B cell (primary cell): Measurements from ENCODE around the gene KRTCAP2. TPM values are rescaled to one million over a fixed set of nuclear protein-coding genes. Genes with fewer than 3 reads are reported as not detected.
"Not testable (repeated sequence)": the region's sequence is repeated elsewhere in the genome, so short reads cannot be mapped to it uniquely, and the experiment has no call there.

Experiments used
- ATAC-seq: fragments of 200-7000 bp; cut with Tn5 transposase; one replicate; pipeline ENCODE4 v1.10.0; 2021; ENCODE audit warnings: low read depth, mild to moderate bottlenecking, moderate number of reproducible peaks, moderate library complexity
- CTCF ChIA-PET: fragments of 350-600 bp; sonication (Branson Sonifier 250); formaldehyde crosslinking; loops from one replicate; lab custom pipeline; 2021; ENCODE audit warnings: antibody characterized with exemption, inconsistent platforms; lab: Charles Lee
- POLR2A ChIA-PET: fragments of 350-600 bp; sonication (Branson Sonifier 250); formaldehyde crosslinking; loops from one replicate; lab custom pipeline; 2021; ENCODE audit warnings: antibody characterized with exemption; lab: Charles Lee
- DNase-seq: peaks from one replicate; pipeline ENCODE4 v3.0.0; 2013
- H2AFZ ChIP-seq: 2 replicates; pipeline ENCODE4 v1.6.1; 2012; ENCODE audit warnings: mild to moderate bottlenecking, low read depth, low read length; ENCODE audit not compliant: insufficient read depth, poor library complexity, severe bottlenecking
- H3K27ac ChIP-seq, 2 donors: 1 replicate in 1 of 2; 2 replicates in 1 of 2; pipeline ENCODE4 v1.5.1; 2012 to 2013; ENCODE audit warnings: low read length in 2 of 2, mild to moderate bottlenecking in 2 of 2, moderate library complexity in 1 of 2
- H3K27me3 ChIP-seq, 4 experiments: fragments of 200-600 bp in 1 of 4; sonication (generic) in 1 of 4; replicated peaks in 1 of 4; 1 replicate in 2 of 4; 2 replicates in 2 of 4; pipeline versions ENCODE4 v1.6.1 to v1.7.0; 2013 to 2016; ENCODE audit warnings: low read length in 3 of 4, mild to moderate bottlenecking in 2 of 4, mixed read lengths in 1 of 4, moderate library complexity in 1 of 4; ENCODE audit not compliant: insufficient read depth in 4 of 4, control insufficient read depth in 3 of 4; ENCODE audit errors: control extremely low read depth in 1 of 4
- H3K36me3 ChIP-seq, 2 experiments: replicated peaks in 1 of 2; 1 replicate in 1 of 2; 2 replicates in 1 of 2; pipeline versions ENCODE4 v1.6.1 to v1.7.1; 2013; ENCODE audit warnings: low read length in 1 of 2; ENCODE audit not compliant: insufficient read depth in 2 of 2, control insufficient read depth in 1 of 2; ENCODE audit errors: control extremely low read depth in 1 of 2, extremely low read depth in 1 of 2
- H3K4me1 ChIP-seq, 2 donors: fragments of 200-600 bp in 1 of 2; sonication (generic) in 1 of 2; 1 replicate in 1 of 2; 2 replicates in 1 of 2; pipeline versions ENCODE4 v1.5.1 to v1.6.1; 2013 to 2017; ENCODE audit warnings: low read length in 2 of 2; ENCODE audit not compliant: control insufficient read depth in 2 of 2, insufficient read depth in 2 of 2
- H3K4me2 ChIP-seq: replicated peaks from 2 replicates; pipeline ENCODE3; 2012; ENCODE audit warnings: mild to moderate bottlenecking, low read depth, low read length; ENCODE audit not compliant: poor library complexity, severe bottlenecking
- H3K4me3 ChIP-seq, 5 experiments: fragments of 200-600 bp in 1 of 5; sonication (generic) in 1 of 5; 1 replicate in 3 of 5; 2 replicates in 2 of 5; pipeline versions ENCODE4 v1.5.1 to v1.7.0; 2011 to 2016; ENCODE audit warnings: low read length in 4 of 5, mild to moderate bottlenecking in 4 of 5, low read depth in 2 of 5, control low read depth in 1 of 5, moderate library complexity in 1 of 5; ENCODE audit not compliant: insufficient read depth in 1 of 5; ENCODE audit errors: control extremely low read depth in 1 of 5, extremely low read depth in 1 of 5
- H3K79me2 ChIP-seq: fragments of 200-600 bp; sonication (generic); one replicate; pipeline ENCODE4 v1.6.0; 2016; ENCODE audit warnings: low read length; ENCODE audit not compliant: control insufficient read depth, insufficient read depth
- H3K9ac ChIP-seq: fragments of 200-600 bp; sonication (generic); 2 replicates; pipeline ENCODE4 v1.6.1; 2017; ENCODE audit warnings: mild to moderate bottlenecking, low read length, moderate library complexity
- H3K9me3 ChIP-seq, 3 donors: one replicate each; pipeline versions ENCODE4 v1.6.1 to v1.7.1; 2013; ENCODE audit warnings: low read length in 2 of 3; ENCODE audit not compliant: control insufficient read depth in 2 of 3, insufficient read depth in 1 of 3; ENCODE audit errors: control extremely low read depth in 1 of 3
- H4K20me1 ChIP-seq: 2 replicates; pipeline ENCODE4 v1.6.0; 2012; ENCODE audit warnings: mild to moderate bottlenecking, low read length; ENCODE audit not compliant: insufficient read depth, control insufficient read depth, poor library complexity, severe bottlenecking
- H3K27ac Mint-ChIP-seq: one replicate; pipeline ENCODE4 v1.8.0; 2021; ENCODE audit warnings: mixed read lengths
- H3K27me3 Mint-ChIP-seq: one replicate; pipeline ENCODE4 v1.8.0; 2021; ENCODE audit warnings: mixed read lengths
- H3K4me1 Mint-ChIP-seq: one replicate; pipeline ENCODE4 v1.8.0; 2021; ENCODE audit warnings: mixed read lengths
- H3K4me3 Mint-ChIP-seq: one replicate; pipeline ENCODE4 v1.8.0; 2021; ENCODE audit warnings: mixed read lengths
- H3K9me3 Mint-ChIP-seq: one replicate; pipeline ENCODE4 v1.8.0; 2022; ENCODE audit warnings: mixed read lengths; ENCODE audit not compliant: insufficient read depth
- EZH2 ChIP-seq: IDR thresholded peaks from 2 replicates; pipeline ENCODE4 v1.6.1; 2012; ENCODE audit warnings: borderline replicate concordance, low read depth, mild to moderate bottlenecking, moderate library complexity, low read length; ENCODE audit not compliant: insufficient read depth, poor library complexity, severe bottlenecking
- WGBS: methylation state at CpG from one replicate; pipeline ENCODE4 v1.1.5; 2013; ENCODE audit warnings: missing lambda C conversion rate; ENCODE audit not compliant: insufficient coverage; 5-methylcytosine and 5-hydroxymethylcytosine counted together
- intact Hi-C: fragments of 100-400 bp; cut with micrococcal nuclease; formaldehyde crosslinking; loops from one replicate; pipeline ENCODE4 v1.10.0; 2022
- polyA plus RNA-seq: library from polyadenylated mRNA; depleted of rRNA; stranded (reverse); fragments of >200 nt; gene quantifications from 2 replicates; pipeline ENCODE4 v1.2.3, GENCODE V29; 2012
- total RNA-seq, 2 donors: library from RNA; stranded (reverse); fragments of 120-200 nt in 1 of 2; gene quantifications; 1 replicate in 1 of 2; 2 replicates in 1 of 2; pipeline versions ENCODE4 v1.2.3 to v1.2.4, GENCODE V29; 2013 to 2022
- TF ChIP-seq, protein P1 (sequence below): fragments of 200-600 bp; IDR thresholded peaks from one replicate; pipeline ENCODE4 v1.8.0; 2022; ENCODE audit warnings: antibody characterized with exemption, mild to moderate bottlenecking

Gene KRTCAP2
- total and polyA plus RNA-seq, 2 donors (not counting 1 experiment from before 2014, with no cell fraction given): 151 to 259 TPM

DNA sequence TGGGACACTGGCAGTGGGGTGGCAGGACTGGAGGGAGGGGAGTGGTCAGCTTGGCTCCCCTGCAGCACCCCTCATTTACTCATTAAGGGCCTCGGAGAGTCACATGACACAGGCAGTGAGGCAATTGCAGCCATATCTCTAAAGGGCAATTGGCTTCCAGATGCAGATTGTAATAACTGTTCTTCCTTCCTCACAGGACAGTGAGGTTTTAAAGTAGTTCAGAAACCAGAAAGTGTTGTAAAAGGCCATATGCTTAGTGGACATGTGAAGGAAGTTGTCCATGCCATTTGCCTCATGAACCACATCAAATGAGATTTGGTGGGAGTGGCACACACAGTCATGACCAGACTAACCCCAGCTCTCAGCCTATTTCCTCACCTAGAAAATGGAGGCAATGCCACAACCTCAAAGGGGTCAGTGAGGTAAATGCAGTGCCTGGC lies 46.5 kb upstream of the KRTCAP2 start:
- ATAC-seq: no peak
- H3K27me3 Mint-ChIP-seq: no peaks in the 10 kb centered on the region
- WGBS: no CpG with 5 or more reads among the region's 1 CpG

GRCh38 chr1:155218854-155219591 lies 45.9 kb upstream of the KRTCAP2 start:
- DNase-seq (peak; percentile 30), ATAC-seq (no peak)
- POLR2A ChIA-PET: no interaction called here
- TF ChIP-seq, protein P1, sequence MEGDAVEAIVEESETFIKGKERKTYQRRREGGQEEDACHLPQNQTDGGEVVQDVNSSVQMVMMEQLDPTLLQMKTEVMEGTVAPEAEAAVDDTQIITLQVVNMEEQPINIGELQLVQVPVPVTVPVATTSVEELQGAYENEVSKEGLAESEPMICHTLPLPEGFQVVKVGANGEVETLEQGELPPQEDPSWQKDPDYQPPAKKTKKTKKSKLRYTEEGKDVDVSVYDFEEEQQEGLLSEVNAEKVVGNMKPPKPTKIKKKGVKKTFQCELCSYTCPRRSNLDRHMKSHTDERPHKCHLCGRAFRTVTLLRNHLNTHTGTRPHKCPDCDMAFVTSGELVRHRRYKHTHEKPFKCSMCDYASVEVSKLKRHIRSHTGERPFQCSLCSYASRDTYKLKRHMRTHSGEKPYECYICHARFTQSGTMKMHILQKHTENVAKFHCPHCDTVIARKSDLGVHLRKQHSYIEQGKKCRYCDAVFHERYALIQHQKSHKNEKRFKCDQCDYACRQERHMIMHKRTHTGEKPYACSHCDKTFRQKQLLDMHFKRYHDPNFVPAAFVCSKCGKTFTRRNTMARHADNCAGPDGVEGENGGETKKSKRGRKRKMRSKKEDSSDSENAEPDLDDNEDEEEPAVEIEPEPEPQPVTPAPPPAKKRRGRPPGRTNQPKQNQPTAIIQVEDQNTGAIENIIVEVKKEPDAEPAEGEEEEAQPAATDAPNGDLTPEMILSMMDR: no peak
- no peak for TF ChIP-seq EZH2
- Histone ChIP-seq H3K4me3 (no peak overlapping the region), H3K36me3 (no peaks in the 10 kb centered on the region), H2AFZ (no peak overlapping the region), H3K9me3 (no peaks in the 10 kb centered on the region), H3K27me3 (no peaks in the 10 kb centered on the region), H3K4me1 (peaks cover 18 to 23% of the 10 kb centered on the region in 2 donors), H3K9ac (no peak overlapping the region), H4K20me1 (no peaks in the 10 kb centered on the region), H3K27ac (no peak overlapping the region), H3K4me2 (no peak overlapping the region), H3K79me2 (no peaks in the 10 kb centered on the region)
- Mint-ChIP-seq H3K27ac (no peak overlapping the region), H3K27me3 (no peaks in the 10 kb centered on the region), H3K4me1 (peaks cover 15% of the 10 kb centered on the region), H3K4me3 (no peak overlapping the region), H3K9me3 (no peaks in the 10 kb centered on the region)
- intact Hi-C loops: no loop called here
- CTCF ChIA-PET: interaction anchor here (0.8 to 1.2 kb wide), 4 partner anchors 9 to 51 kb away, joined by 3 to 6 read pairs (median 4); no protein-coding TSS in a partner anchor
- WGBS: 29% methylated on average over 1 of the region's 7 CpGs

More for the DNA sequence above, 46.5 kb upstream of the KRTCAP2 start:
- no peak overlapping the region for H3K27ac Mint-ChIP-seq
- intact Hi-C loops: no loop called here
- ChIA-PET POLR2A (no interaction called here), CTCF (interaction anchor here (0.8 to 1.2 kb wide), 4 partner anchors 10 to 52 kb away, joined by 3 to 6 read pairs (median 4); no protein-coding TSS in a partner anchor)
- no peak overlapping the region for H3K4me3 ChIP-seq
- H3K9me3 Mint-ChIP-seq: no peaks in the 10 kb centered on the region
- H3K9ac ChIP-seq: no peak overlapping the region
- H3K27ac ChIP-seq: no peak overlapping the region
- peaks cover 20% of the 10 kb centered on the region for H3K4me1 Mint-ChIP-seq
- peaks cover 24 to 29% of the 10 kb centered on the region in 2 donors for H3K4me1 ChIP-seq
- no peaks in the 10 kb centered on the region for H3K79me2 ChIP-seq
- TF ChIP-seq, protein P1: no peak
- no peak for TF ChIP-seq EZH2
- H3K4me2 ChIP-seq: no peak overlapping the region
- no peaks in the 10 kb centered on the region for H3K27me3 ChIP-seq
- H2AFZ ChIP-seq: no peak overlapping the region
- H3K9me3 ChIP-seq: no peaks in the 10 kb centered on the region
- no peaks in the 10 kb centered on the region for H4K20me1 ChIP-seq
- no peaks in the 10 kb centered on the region for H3K36me3 ChIP-seq
- no peak for DNase-seq
- H3K4me3 Mint-ChIP-seq: no peak overlapping the region

GRCh38 chr1:155214702-155215101 lies 41.6 kb upstream of the KRTCAP2 start:
- POLR2A ChIA-PET, intact Hi-C loops, H3K9me3 ChIP-seq, H3K4me1 ChIP-seq, H3K4me1 Mint-ChIP-seq, H3K79me2 ChIP-seq, H4K20me1 ChIP-seq, H3K4me3 Mint-ChIP-seq, H3K36me3 ChIP-seq, H3K9me3 Mint-ChIP-seq, DNase-seq, H3K27me3 Mint-ChIP-seq, ATAC-seq, H3K27ac Mint-ChIP-seq, H3K27ac ChIP-seq, H3K4me3 ChIP-seq, H3K9ac ChIP-seq, H3K27me3 ChIP-seq, H2AFZ ChIP-seq, H3K4me2 ChIP-seq: not testable (repeated sequence)
- 100% methylated on average over 1 of the region's 10 CpGs for WGBS
- CTCF ChIA-PET: interaction anchor here (1.8 kb wide), 1 partner anchor 36 kb away, joined by 3 read pairs; no protein-coding TSS in a partner anchor
